ENCODE results near the gene BANK1. TPM values are rescaled to one million over a fixed set of nuclear protein-coding genes. Genes with fewer than 3 reads are reported as not detected.

The BANK1 gene
- total and polyA plus RNA-seq, 2 of the 8 experiments (the other 6 are each of a cell fraction or from before 2014, with no cell fraction given), result 0.59 to 0.93 TPM

- TF ChIP-seq CHD7 (IDR thresholded peaks at IDR 0.05; ENCODE audit: insufficient replicate concordance, low read length) (no peak), JUN (IDR thresholded peaks at IDR 0.05; ENCODE audit: low read depth, low read length) (no peak), HDAC6 (IDR thresholded peaks at IDR 0.05; ENCODE audit: low read depth, low read length) (no peak), NANOG (IDR thresholded peaks at IDR 0.05; ENCODE audit: insufficient read depth, low read depth, low read length, poor library complexity, severe bottlenecking) (no peak), TBP (IDR thresholded peaks at IDR 0.05; ENCODE audit: low read depth, low read length) (no peak), POLR2A (IDR thresholded peaks at IDR 0.05; ENCODE audit: control extremely low read depth in 1 of 2, low read depth in 2 of 2, low read length in 2 of 2) (no peak), ASH2L (IDR thresholded peaks at IDR 0.05; ENCODE audit: low read length) (no peak), SIX5 (IDR thresholded peaks at IDR 0.05; ENCODE audit: low read depth, low read length) (no peak), GABPA (IDR thresholded peaks at IDR 0.05; ENCODE audit: borderline replicate concordance, insufficient read depth, low read length) (no peak), MAX (IDR thresholded peaks at IDR 0.05) (no peak), CHD1 (IDR thresholded peaks at IDR 0.05; ENCODE audit: low read depth, low read length) (no peak), TAF7 (optimal IDR thresholded peaks at IDR 0.05; ENCODE audit: borderline replicate concordance, low read depth, low read length) (no peak), CHD2 (IDR thresholded peaks at IDR 0.05; ENCODE audit: low read length) (no peak)
These were observed 124.2 kb downstream of the BANK1 start (continued) for GRCh38 chr4:101914761-101915160.
